Thyroid gland (tissue), 4 donors: ENCODE data around the gene TBXAS1. TPM values are rescaled to one million over a fixed set of nuclear protein-coding genes. Genes with fewer than 3 reads are reported as not detected.
"Not testable (repeated sequence)": the region's sequence is repeated elsewhere in the genome, so short reads cannot be mapped to it uniquely, and the experiment has no call there.

ENCODE experiments used
- DNase-seq, 2 donors: peaks; one replicate each; pipeline ENCODE4 v3.0.0-alpha.2; 2019
- H3K27ac ChIP-seq, 3 donors: fragments of 200-600 bp; sonication (generic); 1 replicate in 2 of 3; 2 replicates in 1 of 3; pipeline ENCODE4 v1.5.1; 2016 to 2019; ENCODE audit warnings: mild to moderate bottlenecking in 1 of 3, moderate library complexity in 1 of 3
- H3K27me3 ChIP-seq: fragments of 200-600 bp; sonication (generic); one replicate; pipeline ENCODE4 v1.5.1; 2019
- H3K36me3 ChIP-seq, 2 donors: fragments of 200-600 bp; sonication (generic); one replicate each; pipeline ENCODE4 v1.5.1; 2016 to 2019
- H3K4me1 ChIP-seq, 2 donors: fragments of 200-600 bp; sonication (generic); one replicate each; pipeline ENCODE4 v1.5.1; 2017 to 2019
- H3K4me3 ChIP-seq, 3 donors: fragments of 200-600 bp; sonication (generic); replicated peaks in 1 of 3; 1 replicate in 2 of 3; 2 replicates in 1 of 3; pipeline ENCODE4 v1.5.1; 2016; ENCODE audit warnings: mild to moderate bottlenecking in 1 of 3
- H3K9me3 ChIP-seq: fragments of 200-600 bp; sonication (generic); one replicate; pipeline ENCODE4 v1.5.1; 2017
- CTCF ChIP-seq, 6 experiments: fragments of 200-600 bp in 3 of 6; fragments of 450-650 bp in 3 of 6; sonication (generic) in 3 of 6; IDR thresholded peaks; one replicate each; pipeline ENCODE4 v1.5.1; 2016 to 2019; ENCODE audit warnings: antibody characterized with exemption in 6 of 6, mild to moderate bottlenecking in 2 of 6, inconsistent platforms in 1 of 6, moderate library complexity in 1 of 6
- POLR2A ChIP-seq, 2 donors: fragments of 450-650 bp; IDR thresholded peaks; one replicate each; pipeline ENCODE4 v1.6.1; 2017; ENCODE audit warnings: antibody characterized with exemption in 2 of 2, mild to moderate bottlenecking in 2 of 2, moderate library complexity in 1 of 2
- WGBS, 2 donors: methylation state at CpG; one replicate each; pipeline ENCODE4 v1.1.5; 2017; 5-methylcytosine and 5-hydroxymethylcytosine counted together
- intact Hi-C: fragments of 100-400 bp; cut with DNase I; formaldehyde crosslinking; loops from one replicate; pipeline ENCODE4 v1.15.1; 2023
- total RNA-seq, 4 donors: library from RNA; depleted of rRNA; stranded (reverse); fragments of >200 nt; gene quantifications; one replicate each; pipeline ENCODE4 v1.2.3, GENCODE V29; 2016

TBXAS1 gene
- total RNA-seq, 4 donors from 2014 or later: 5.1 to 13.2 (median 8.7) TPM

GRCh38 chr7:139901056-139901795, 72.2 kb downstream of the TBXAS1 start:
- intact Hi-C loops: no loop called here
- Histone ChIP-seq H3K27ac (no peak overlapping the region), H3K36me3 (no peaks in the 10 kb centered on the region), H3K4me1 (no peaks in the 10 kb centered on the region), H3K9me3 (no peaks in the 10 kb centered on the region), H3K27me3 (no peaks in the 10 kb centered on the region), H3K4me3 (no peak overlapping the region)
- no peak for DNase-seq
- 86 to 92% methylated on average over 6 of the region's 6 CpGs for WGBS, 2 donors
- no peak for TF ChIP-seq POLR2A (IDR thresholded peaks at IDR 0.05)
- no peak for TF ChIP-seq CTCF (IDR thresholded peaks at IDR 0.05)

- Histone ChIP-seq H3K9me3 (no peaks in the 10 kb centered on the region), H3K36me3 (no peaks in the 10 kb centered on the region), H3K27me3 (no peaks in the 10 kb centered on the region), H3K4me1 (no peaks in the 10 kb centered on the region), H3K27ac (no peak overlapping the region), H3K4me3 (no peak overlapping the region)
- WGBS, 2 donors: 87 to 94% methylated on average over 3 of the region's 3 CpGs
- no peak for TF ChIP-seq CTCF (IDR thresholded peaks at IDR 0.05)
- no peak for TF ChIP-seq POLR2A (IDR thresholded peaks at IDR 0.05)
- DNase-seq: no peak
- intact Hi-C loops: no loop called here
Observed at GRCh38 chr7:139901901-139902300, 72.8 kb downstream of the TBXAS1 start.

GRCh38 chr7:139902436-139903102, 73.5 kb downstream of the TBXAS1 start:
- Histone ChIP-seq H3K4me1 (no peaks in the 10 kb centered on the region), H3K4me3 (no peak overlapping the region), H3K27me3 (no peaks in the 10 kb centered on the region), H3K27ac (no peak overlapping the region), H3K36me3 (no peaks in the 10 kb centered on the region), H3K9me3 (no peaks in the 10 kb centered on the region)
- WGBS, 2 donors: 69 to 71% methylated on average over 4 of the region's 4 CpGs
- intact Hi-C loops: no loop called here
- no peak for DNase-seq
- TF ChIP-seq CTCF (IDR thresholded peaks at IDR 0.05) (no peak), POLR2A (IDR thresholded peaks at IDR 0.05) (no peak)

- H3K27ac ChIP-seq, H3K36me3 ChIP-seq, H3K9me3 ChIP-seq, H3K27me3 ChIP-seq, H3K4me1 ChIP-seq, H3K4me3 ChIP-seq, DNase-seq, intact Hi-C loops: not testable (repeated sequence)
- 86% methylated on average over 2 of the region's 2 CpGs for WGBS, 2 donors
Observed at GRCh38 chr7:139903103-139903477, 74.0 kb downstream of the TBXAS1 start.

- intact Hi-C loops: no loop called here
- Histone ChIP-seq H3K36me3 (no peaks in the 10 kb centered on the region), H3K9me3 (no peaks in the 10 kb centered on the region), H3K27ac (no peak overlapping the region), H3K4me1 (no peaks in the 10 kb centered on the region), H3K4me3 (no peak overlapping the region), H3K27me3 (no peaks in the 10 kb centered on the region)
- TF ChIP-seq POLR2A (IDR thresholded peaks at IDR 0.05): no peak
- no peak for TF ChIP-seq CTCF (IDR thresholded peaks at IDR 0.05)
- DNase-seq: no peak
Observed at GRCh38 chr7:139906879-139907278, 77.8 kb downstream of the TBXAS1 start.
